ENCODE results near the gene FOXRED1. TPM values are rescaled to one million over a fixed set of nuclear protein-coding genes. Genes with fewer than 3 reads are reported as not detected.
"Not testable (repeated sequence)": the region's sequence is repeated elsewhere in the genome, so short reads cannot be mapped to it uniquely, and the experiment has no call there.

Gene FOXRED1
- total and polyA plus RNA-seq, 9 of the 15 experiments (the other 6 are each of a cell fraction or from before 2014, with no cell fraction given), result 14.1 to 94.4 (median 53.1) TPM

DNA sequence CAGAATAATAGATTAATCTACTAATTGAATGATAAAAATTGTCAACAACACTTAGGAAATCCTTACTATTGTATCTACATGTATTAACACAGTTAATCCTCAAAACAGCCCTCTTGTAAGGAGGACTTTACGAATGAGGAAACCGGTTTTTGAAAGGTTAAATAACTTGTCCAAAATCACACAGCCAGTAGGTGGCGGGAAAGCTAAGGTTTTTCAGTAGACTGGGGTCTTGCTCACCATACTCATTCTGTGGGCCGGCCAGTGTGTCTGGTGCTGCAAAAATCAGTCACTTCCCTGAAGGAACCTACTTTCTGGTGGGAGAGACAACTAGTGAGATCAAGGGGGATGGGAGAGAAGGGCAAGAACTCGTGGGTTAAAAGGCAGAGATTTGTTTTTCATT is 38.8 kb downstream of the FOXRED1 start (continued):
- TF ChIP-seq PCBP1 (IDR thresholded peaks at IDR 0.05; ENCODE audit: low read depth, low read length, poor library complexity, severe bottlenecking), result no peak
- TF ChIP-seq, protein P1, sequence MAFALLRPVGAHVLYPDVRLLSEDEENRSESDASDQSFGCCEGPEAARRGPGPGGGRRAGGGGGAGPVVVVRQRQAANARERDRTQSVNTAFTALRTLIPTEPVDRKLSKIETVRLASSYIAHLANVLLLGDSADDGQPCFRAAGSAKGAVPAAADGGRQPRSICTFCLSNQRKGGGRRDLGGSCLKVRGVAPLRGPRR (CRISPR knock-in tag; IDR thresholded peaks at IDR 0.05), result no peak

DNA sequence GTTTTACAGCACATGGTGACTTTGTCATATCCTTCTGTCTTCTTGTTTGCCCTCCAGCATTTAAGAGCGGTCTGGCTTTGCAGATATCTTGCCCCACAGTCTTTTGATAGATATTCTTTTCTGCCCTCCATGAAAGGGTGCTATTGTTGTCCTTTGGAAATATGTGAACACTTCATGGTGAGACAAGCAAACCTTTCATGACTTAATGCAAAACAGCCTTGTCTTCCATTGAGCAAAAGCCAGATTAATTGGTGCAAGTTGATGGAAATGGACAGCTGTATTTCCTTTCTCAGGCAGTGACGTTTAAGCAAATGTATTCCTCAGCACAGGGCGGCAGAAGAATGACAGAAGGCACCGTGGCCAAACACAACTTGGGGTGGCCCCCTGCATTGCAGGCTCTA is 39.3 kb downstream of the FOXRED1 start:
- Histone ChIP-seq H2AFZ (ENCODE audit: low read depth, low read length) (no peak overlapping the region), H3K27me3 (ENCODE audit: control insufficient read depth in 2 of 2, insufficient read depth in 2 of 2, low read length in 2 of 2) (no peaks in the 10 kb centered on the region; a peak in 1 of 5 replicates), H3K27ac (ENCODE audit: extremely low read depth, low read depth, low read length) (no peak overlapping the region), H3K9me1 (ENCODE audit: control insufficient read depth, insufficient read depth, low read length) (no peaks in the 10 kb centered on the region), H3K4me3 (no peak overlapping the region), H3K4me1 (replicated peaks in 1 of 2; ENCODE audit: control insufficient read depth in 2 of 2, insufficient read depth in 2 of 2, low read length in 2 of 2) (peaks cover 4 to 7% of the 10 kb centered on the region in 2 experiments; a peak in 3 of 5 replicates), H4K20me1 (replicated peaks; ENCODE audit: control insufficient read depth, insufficient read depth, low read length) (no peaks in the 10 kb centered on the region; the same call in 1 of the 2 replicates), H3K4me2 (ENCODE audit: insufficient read depth, low read length) (no peak overlapping the region), H3K79me2 (ENCODE audit: control insufficient read depth, insufficient read depth, low read length) (peaks cover 12% of the 10 kb centered on the region; the same call in 2 of the 3 replicates), H3K36me3 (ENCODE audit: control insufficient read depth, insufficient read depth, low read length) (peaks cover 8% of the 10 kb centered on the region; the same call in 2 of the 3 replicates), H3K9ac (ENCODE audit: insufficient read depth in 1 of 2, low read depth in 2 of 2, low read length in 2 of 2) (no peak overlapping the region), H3K9me3 (replicated peaks; ENCODE audit: control insufficient read depth, insufficient read depth, low read depth, low read length) (no peaks in the 10 kb centered on the region)
- CTCF ChIA-PET (ENCODE audit: low intra/inter-chr PET ratio), result interaction anchor here (0.7 to 1.1 kb wide), 2 partner anchors 53 to 83 kb away, joined by 3 read pairs; no protein-coding TSS in a partner anchor
- intact Hi-C loops (cut with micrococcal nuclease), result loop anchor here (5.0 kb wide), 2 partner anchors 386 to 409 kb away; no protein-coding TSS in a partner anchor
- POLR2A ChIA-PET, result interaction anchor here (1.0 kb wide), 1 partner anchor 10 kb away, joined by 5 read pairs; no protein-coding TSS in a partner anchor
- no peak for DNase-seq (ENCODE audit: extremely low read depth in 1 of 4, low spot score in 3 of 4)
- ATAC-seq, result no peak
- no TSS peak for BruUV-seq (replicated peaks)
- no peak for FAIRE-seq
- TF ChIP-seq BHLHE40 (IDR thresholded peaks at IDR 0.05; ENCODE audit: low read length) (no peak), RBBP5 (IDR thresholded peaks at IDR 0.05; ENCODE audit: borderline replicate concordance, insufficient read depth, low read length, poor library complexity, severe bottlenecking) (no peak), ZNF507 (tag; conservative IDR thresholded peaks at IDR 0.05) (no peak), KDM2B (CRISPR knock-in tag; IDR thresholded peaks at IDR 0.05) (no peak), JUND (IDR thresholded peaks at IDR 0.05; ENCODE audit: borderline replicate concordance, low read depth, low read length) (no peak), JUND (tag; IDR thresholded peaks at IDR 0.05; ENCODE audit: borderline replicate concordance, low read depth, low read length) (no peak), ZNF124 (CRISPR knock-in tag; IDR thresholded peaks at IDR 0.05) (no peak), NCOA1 (IDR thresholded peaks at IDR 0.05; ENCODE audit: low read depth) (no peak)
- TF ChIP-seq, protein P2, sequence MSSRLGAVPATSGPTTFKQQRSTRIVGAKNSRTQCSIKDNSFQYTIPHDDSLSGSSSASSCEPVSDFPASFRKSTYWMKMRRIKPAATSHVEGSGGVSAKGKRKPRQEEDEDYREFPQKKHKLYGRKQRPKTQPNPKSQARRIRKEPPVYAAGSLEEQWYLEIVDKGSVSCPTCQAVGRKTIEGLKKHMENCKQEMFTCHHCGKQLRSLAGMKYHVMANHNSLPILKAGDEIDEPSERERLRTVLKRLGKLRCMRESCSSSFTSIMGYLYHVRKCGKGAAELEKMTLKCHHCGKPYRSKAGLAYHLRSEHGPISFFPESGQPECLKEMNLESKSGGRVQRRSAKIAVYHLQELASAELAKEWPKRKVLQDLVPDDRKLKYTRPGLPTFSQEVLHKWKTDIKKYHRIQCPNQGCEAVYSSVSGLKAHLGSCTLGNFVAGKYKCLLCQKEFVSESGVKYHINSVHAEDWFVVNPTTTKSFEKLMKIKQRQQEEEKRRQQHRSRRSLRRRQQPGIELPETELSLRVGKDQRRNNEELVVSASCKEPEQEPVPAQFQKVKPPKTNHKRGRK (tag; IDR thresholded peaks at IDR 0.05), result no peak
- in situ Hi-C loops (cut with MboI), result loop anchor here (25.0 kb wide), 2 partner anchors 104 to 679 kb away; no protein-coding TSS in a partner anchor
- WGBS (ENCODE audit: insufficient coverage, low coverage, missing lambda C conversion rate), result 63% methylated on average over 4 of the region's 4 CpGs

DNA sequence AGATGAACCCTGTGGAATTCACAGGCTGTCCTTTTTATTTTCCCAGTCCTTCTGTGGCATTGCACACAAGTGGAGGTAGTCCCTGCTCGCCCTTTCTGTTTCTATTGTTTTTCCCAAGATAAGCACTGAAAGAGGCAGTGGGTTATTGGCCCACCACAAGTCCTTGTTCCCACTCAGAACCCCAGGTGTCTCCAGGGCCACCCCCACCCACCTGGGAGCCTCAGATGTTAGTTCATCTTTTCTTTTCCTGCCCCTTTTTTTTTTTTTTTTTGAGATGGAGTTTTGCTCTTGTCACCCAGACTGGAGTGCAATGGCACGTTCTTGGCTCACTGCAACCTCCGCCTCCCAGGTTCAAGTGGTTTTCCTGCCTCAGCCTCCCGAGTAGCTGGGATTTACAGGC is 39.8 kb downstream of the FOXRED1 start:
- H2AFZ ChIP-seq (ENCODE audit: low read depth, low read length); DNase-seq (ENCODE audit: extremely low read depth in 1 of 4, low spot score in 3 of 4); H3K4me3 ChIP-seq; H3K27me3 ChIP-seq (ENCODE audit: control insufficient read depth in 2 of 2, insufficient read depth in 2 of 2, low read length in 2 of 2); H3K9ac ChIP-seq (ENCODE audit: insufficient read depth in 1 of 2, low read depth in 2 of 2, low read length in 2 of 2); H3K9me1 ChIP-seq (ENCODE audit: control insufficient read depth, insufficient read depth, low read length); CTCF ChIA-PET (ENCODE audit: low intra/inter-chr PET ratio); H3K36me3 ChIP-seq (ENCODE audit: control insufficient read depth, insufficient read depth, low read length); H3K4me1 ChIP-seq (replicated peaks in 1 of 2; ENCODE audit: control insufficient read depth in 2 of 2, insufficient read depth in 2 of 2, low read length in 2 of 2); H3K9me3 ChIP-seq (replicated peaks; ENCODE audit: control insufficient read depth, insufficient read depth, low read depth, low read length); H3K27ac ChIP-seq (ENCODE audit: extremely low read depth, low read depth, low read length); H3K79me2 ChIP-seq (ENCODE audit: control insufficient read depth, insufficient read depth, low read length); ATAC-seq; H4K20me1 ChIP-seq (replicated peaks; ENCODE audit: control insufficient read depth, insufficient read depth, low read length); FAIRE-seq; H3K4me2 ChIP-seq (ENCODE audit: insufficient read depth, low read length); BruUV-seq (replicated peaks); POLR2A ChIA-PET: not testable (repeated sequence)
- in situ Hi-C loops (cut with MboI) (loop anchor here (25.0 kb wide), 2 partner anchors 104 to 679 kb away; no protein-coding TSS in a partner anchor), intact Hi-C loops (cut with micrococcal nuclease) (loop anchor here (5.0 kb wide), 2 partner anchors 386 to 409 kb away; no protein-coding TSS in a partner anchor)
- WGBS (ENCODE audit: insufficient coverage, low coverage, missing lambda C conversion rate), result 79% methylated on average over 4 of the region's 4 CpGs

Data from K562 (cell line).